GM23248 (cell line): Measurements from ENCODE around the gene ZNF491. TPM values are rescaled to one million over a fixed set of nuclear protein-coding genes. Genes with fewer than 3 reads are reported as not detected.

ENCODE experiments used
- DNase-seq: peaks from one replicate; pipeline ENCODE4 v3.0.0-alpha.2; 2015
- H2AFZ ChIP-seq: fragments of 200-600 bp; sonication (generic); 2 replicates; pipeline ENCODE4 v1.6.1; 2016; ENCODE audit warnings: antibody characterized with exemption
- H3F3A ChIP-seq: fragments of 200-600 bp; sonication (generic); 2 replicates; pipeline ENCODE4 v1.6.1; 2016; ENCODE audit warnings: mild to moderate bottlenecking, antibody characterized with exemption, mixed run types; ENCODE audit not compliant: insufficient read depth
- H3K27ac ChIP-seq: fragments of 200-600 bp; sonication (generic); 2 replicates; pipeline ENCODE4 v1.5.1; 2016; ENCODE audit warnings: mild to moderate bottlenecking
- H3K27me3 ChIP-seq: fragments of 200-600 bp; sonication (generic); replicated peaks from 2 replicates; pipeline ENCODE4 v1.6.1; 2016; ENCODE audit warnings: mild to moderate bottlenecking; ENCODE audit not compliant: insufficient read depth
- H3K36me3 ChIP-seq: fragments of 200-600 bp; sonication (generic); 2 replicates; pipeline ENCODE4 v1.6.1; 2016; ENCODE audit warnings: low read depth, mild to moderate bottlenecking
- H3K4me1 ChIP-seq: fragments of 200-600 bp; sonication (generic); 2 replicates; pipeline ENCODE4 v1.6.1; 2016; ENCODE audit warnings: mild to moderate bottlenecking; ENCODE audit not compliant: insufficient read depth
- H3K4me2 ChIP-seq: fragments of 200-600 bp; sonication (generic); one replicate; pipeline ENCODE4 v1.6.1; 2016; ENCODE audit warnings: mild to moderate bottlenecking; ENCODE audit not compliant: unreplicated experiment
- H3K4me3 ChIP-seq: fragments of 200-600 bp; sonication (generic); 2 replicates; pipeline ENCODE4 v1.5.1; 2016; ENCODE audit warnings: mild to moderate bottlenecking
- H3K79me2 ChIP-seq: fragments of 200-600 bp; sonication (generic); 2 replicates; pipeline ENCODE4 v1.6.1; 2016; ENCODE audit warnings: mild to moderate bottlenecking; ENCODE audit not compliant: insufficient read depth
- H3K9ac ChIP-seq: fragments of 200-600 bp; sonication (generic); 2 replicates; pipeline ENCODE4 v1.6.1; 2016; ENCODE audit warnings: mild to moderate bottlenecking
- H3K9me2 ChIP-seq: fragments of 200-600 bp; sonication (generic); 2 replicates; pipeline ENCODE4 v1.6.1; 2016; ENCODE audit warnings: mixed run types, mild to moderate bottlenecking, moderate library complexity; ENCODE audit not compliant: insufficient read depth
- H3K9me3 ChIP-seq: fragments of 200-600 bp; sonication (generic); one replicate; pipeline ENCODE4 v1.6.1; 2017; ENCODE audit warnings: low read depth
- H4K20me1 ChIP-seq: fragments of 200-600 bp; sonication (generic); 2 replicates; pipeline ENCODE4 v1.6.0; 2016; ENCODE audit not compliant: insufficient read depth
- EZH2 ChIP-seq: fragments of 200-600 bp; sonication (generic); IDR thresholded peaks from 2 replicates; pipeline ENCODE4 v1.6.1; 2018; ENCODE audit warnings: antibody characterized with exemption, mild to moderate bottlenecking; ENCODE audit not compliant: insufficient read depth, poor library complexity, severe bottlenecking
- EZH2phosphoT487 ChIP-seq: fragments of 200-600 bp; sonication (generic); IDR thresholded peaks from 2 replicates; pipeline ENCODE4 v1.6.1; 2018; ENCODE audit warnings: antibody characterized with exemption, moderate library complexity, mild to moderate bottlenecking, low read depth; ENCODE audit not compliant: insufficient read depth
- WGBS, 2 experiments: methylation state at CpG; one replicate each; pipeline ENCODE4 v1.1.6; 2015 to 2017; ENCODE audit warnings: low lambda C conversion rate in 2 of 2, low coverage in 1 of 2; ENCODE audit errors: missing lambda C conversion rate in 2 of 2; 5-methylcytosine and 5-hydroxymethylcytosine counted together
- in situ Hi-C: fragments of 300-500 bp; cut with MboI; formaldehyde crosslinking; loops from 2 replicates; pipeline ENCODE4 v1.15.0; 2020
- polyA plus RNA-seq: library from polyadenylated mRNA; unstranded; fragments of >200 nt; fragmentation: Nextera tagmentation; extraction: Ambion mirVana; gene quantifications from 2 replicates; pipeline ENCODE4 v1.2.1, GENCODE V29; 2016
- total RNA-seq: library from RNA; depleted of rRNA; stranded (reverse); fragments of >200 nt; shearing (Covaris generic); gene quantifications from 2 replicates; pipeline ENCODE4 v1.2.3, GENCODE V29; 2014

Gene ZNF491
- total and polyA plus RNA-seq, 2 experiments from 2014 or later = 1.4 to 1.6 TPM

GRCh38 chr19:11780431-11781020 is 17.8 kb upstream of the ZNF491 start:
- no peak overlapping the region for H3K27ac ChIP-seq
- peaks cover 75% of the 10 kb centered on the region for H3K36me3 ChIP-seq
- in situ Hi-C loops = no loop called here
- no peaks in the 10 kb centered on the region for H3K27me3 ChIP-seq
- WGBS, 2 experiments = 96 to 98% methylated on average over 7 of the region's 7 CpGs
- H3K9ac ChIP-seq = no peak overlapping the region
- no peak overlapping the region for H3K4me2 ChIP-seq
- H3K9me3 ChIP-seq = peaks cover 25% of the 10 kb centered on the region
- H3K4me1 ChIP-seq = no peaks in the 10 kb centered on the region
- no peak overlapping the region; the same call in 1 of the 2 replicates for H3K4me3 ChIP-seq
- no peak for DNase-seq
- H3K79me2 ChIP-seq = peaks cover 18% of the 10 kb centered on the region
- TF ChIP-seq EZH2 (no peak), EZH2phosphoT487 (no peak)
- peaks cover 11% of the 10 kb centered on the region; the same call in 1 of the 2 replicates for H3F3A ChIP-seq
- H4K20me1 ChIP-seq = no peaks in the 10 kb centered on the region
- H3K9me2 ChIP-seq = no peaks in the 10 kb centered on the region
- H2AFZ ChIP-seq = no peak overlapping the region

DNA sequence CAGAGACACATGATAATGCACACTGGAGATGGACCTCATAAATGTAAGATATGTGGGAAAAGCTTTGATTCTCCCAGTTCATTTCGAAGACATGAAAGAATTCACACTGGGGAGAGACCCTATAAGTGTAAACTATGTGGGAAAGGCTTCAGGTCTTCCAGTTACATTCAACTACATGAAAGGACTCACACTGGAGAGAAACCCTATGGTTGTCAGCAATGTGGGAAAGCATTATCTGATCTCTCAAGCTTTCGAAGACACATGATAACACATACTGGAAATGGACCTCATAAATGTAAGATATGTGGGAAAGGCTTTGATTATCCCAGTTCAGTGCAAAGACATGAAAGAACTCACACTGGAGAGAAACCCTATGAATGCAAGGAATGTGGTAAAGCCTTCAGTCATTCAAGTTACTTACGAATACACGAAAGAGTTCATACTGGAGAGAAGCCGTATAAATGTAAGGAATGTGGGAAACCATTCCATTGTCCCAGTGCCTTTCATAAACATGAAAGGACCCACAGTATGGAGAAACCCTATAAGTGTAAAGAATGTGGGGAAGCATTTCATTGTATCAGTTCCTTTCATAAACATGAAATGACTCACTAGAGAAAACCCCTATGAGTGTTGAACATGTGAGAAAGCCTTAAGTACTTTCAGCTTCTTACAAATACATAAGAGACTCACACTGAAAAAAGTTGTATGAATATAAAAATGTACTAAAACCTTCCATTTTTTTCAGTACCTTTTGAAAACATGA is 16.8 kb upstream of the ZNF491 start:
- Histone ChIP-seq H3F3A (peaks cover 11% of the 10 kb centered on the region; the same call in 1 of the 2 replicates), H3K79me2 (peaks cover 8% of the 10 kb centered on the region; the same call in 1 of the 2 replicates), H3K9ac (no peak overlapping the region), H4K20me1 (no peaks in the 10 kb centered on the region), H3K4me3 (no peak overlapping the region), H3K4me2 (no peak overlapping the region), H3K27me3 (no peaks in the 10 kb centered on the region), H3K4me1 (no peaks in the 10 kb centered on the region), H3K9me2 (no peaks in the 10 kb centered on the region), H2AFZ (no peak overlapping the region), H3K27ac (no peak overlapping the region), H3K36me3 (peaks cover 75% of the 10 kb centered on the region), H3K9me3 (peaks cover 25% of the 10 kb centered on the region)
- TF ChIP-seq EZH2 (no peak), EZH2phosphoT487 (no peak)
- in situ Hi-C loops = no loop called here
- 97 to 98% methylated on average over 5 of the region's 5 CpGs for WGBS, 2 experiments
- peak; percentile 40 for DNase-seq

DNA sequence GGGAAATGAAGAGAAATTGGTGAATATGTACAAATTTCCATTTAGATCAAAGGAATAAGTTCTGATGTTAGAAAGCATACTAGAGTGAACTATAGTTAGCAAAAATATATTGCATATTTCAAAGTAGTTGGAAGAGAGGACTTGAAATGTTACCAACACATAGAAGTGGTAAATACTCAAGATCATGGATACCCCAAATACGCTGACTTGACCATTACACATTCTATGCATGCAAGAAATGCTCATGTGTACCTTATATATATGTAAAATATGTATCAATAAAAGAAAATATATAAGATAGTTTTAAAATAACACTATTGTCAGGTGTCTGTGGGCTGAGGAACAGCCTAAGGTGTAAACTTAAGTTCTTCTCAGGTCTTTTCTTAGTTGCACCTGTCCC is 14.6 kb upstream of the ZNF491 start:
- Histone ChIP-seq H4K20me1 (no peaks in the 10 kb centered on the region), H3K4me2 (no peak overlapping the region), H3K79me2 (no peaks in the 10 kb centered on the region), H3K27me3 (no peaks in the 10 kb centered on the region), H3K9me2 (no peaks in the 10 kb centered on the region), H3K9me3 (peaks cover 25% of the 10 kb centered on the region), H3K36me3 (peaks cover 53% of the 10 kb centered on the region), H3K9ac (no peak overlapping the region), H2AFZ (no peak overlapping the region), H3F3A (peaks cover 11% of the 10 kb centered on the region; the same call in 1 of the 2 replicates), H3K4me3 (no peak overlapping the region), H3K27ac (no peak overlapping the region), H3K4me1 (no peaks in the 10 kb centered on the region)
- DNase-seq = no peak
- WGBS, 2 experiments = 96 to 98% methylated on average over 1 of the region's 1 CpG
- in situ Hi-C loops = no loop called here
- TF ChIP-seq EZH2phosphoT487 = no peak

- Histone ChIP-seq H3K27me3 (no peaks in the 10 kb centered on the region), H3K9ac (no peak overlapping the region), H3K9me3 (peaks cover 25% of the 10 kb centered on the region), H3K4me2 (no peak overlapping the region), H3K36me3 (peaks cover 47% of the 10 kb centered on the region), H2AFZ (no peak overlapping the region), H3F3A (peaks cover 11% of the 10 kb centered on the region; the same call in 1 of the 2 replicates), H3K4me3 (no peak overlapping the region), H3K27ac (no peak overlapping the region), H3K4me1 (no peaks in the 10 kb centered on the region), H4K20me1 (no peaks in the 10 kb centered on the region), H3K79me2 (no peaks in the 10 kb centered on the region), H3K9me2 (no peaks in the 10 kb centered on the region)
- TF ChIP-seq EZH2 (no peak), EZH2phosphoT487 (no peak)
- no peak for DNase-seq
- in situ Hi-C loops = no loop called here
- WGBS, 2 experiments = 96% methylated on average over 3 of the region's 3 CpGs
Observed at GRCh38 chr19:11784356-11784755, 14.0 kb upstream of the ZNF491 start.
